Spinal cord (tissue), 10 donors: ENCODE measurements around the gene DYRK4. TPM values are rescaled to one million over a fixed set of nuclear protein-coding genes. Genes with fewer than 3 reads are reported as not detected.
"Not testable (repeated sequence)": the region's sequence is repeated elsewhere in the genome, so short reads cannot be mapped to it uniquely, and the experiment has no call there.

Source experiments
- DNase-seq, 6 donors: peaks; one replicate each; pipeline versions ENCODE4 v3.0.0 to v3.0.0-alpha.2; 2013 to 2015; ENCODE audit warnings: low spot score in 6 of 6, low read depth in 4 of 6
- H3K27ac ChIP-seq: one replicate; pipeline ENCODE4 v1.5.1; 2013; ENCODE audit warnings: low read depth, low read length, control low read depth
- H3K27me3 ChIP-seq: one replicate; pipeline ENCODE4 v1.6.1; 2013; ENCODE audit warnings: low read length; ENCODE audit not compliant: control insufficient read depth, insufficient read depth
- H3K36me3 ChIP-seq: one replicate; pipeline ENCODE4 v1.6.1; 2013; ENCODE audit warnings: low read length; ENCODE audit not compliant: control insufficient read depth, insufficient read depth
- H3K4me1 ChIP-seq: one replicate; pipeline ENCODE4 v1.6.1; 2013; ENCODE audit warnings: low read length; ENCODE audit not compliant: control insufficient read depth, insufficient read depth
- H3K4me3 ChIP-seq: one replicate; pipeline ENCODE4 v1.5.1; 2013; ENCODE audit warnings: low read depth, low read length, control low read depth
- H3K9me3 ChIP-seq: one replicate; pipeline ENCODE4 v1.6.1; 2013; ENCODE audit warnings: low read length; ENCODE audit not compliant: control insufficient read depth, insufficient read depth
- WGBS: methylation state at CpG from one replicate; pipeline ENCODE4 v1.1.5; 2013; ENCODE audit warnings: missing lambda C conversion rate; ENCODE audit not compliant: insufficient coverage; 5-methylcytosine and 5-hydroxymethylcytosine counted together
- long read RNA-seq, 4 donors: transcript quantifications; one replicate each; lab custom pipeline, GENCODE V29; 2026
- polyA plus RNA-seq, 2 donors: library from polyadenylated mRNA; unstranded; fragments of 120-200 nt; gene quantifications; one replicate each; pipeline ENCODE4 v1.2.1, GENCODE V29; 2013; ENCODE audit not compliant: insufficient read length in 2 of 2
- total RNA-seq, 2 donors: library from RNA; depleted of rRNA in 1 of 2; stranded (reverse); fragments of 120-200 nt in 1 of 2; fragments of >200 nt in 1 of 2; gene quantifications; one replicate each; pipeline versions ENCODE4 v1.2.3 to v1.2.4, GENCODE V29; 2013 to 2014
- donor health status: healthy.

The DYRK4 gene, protein sequence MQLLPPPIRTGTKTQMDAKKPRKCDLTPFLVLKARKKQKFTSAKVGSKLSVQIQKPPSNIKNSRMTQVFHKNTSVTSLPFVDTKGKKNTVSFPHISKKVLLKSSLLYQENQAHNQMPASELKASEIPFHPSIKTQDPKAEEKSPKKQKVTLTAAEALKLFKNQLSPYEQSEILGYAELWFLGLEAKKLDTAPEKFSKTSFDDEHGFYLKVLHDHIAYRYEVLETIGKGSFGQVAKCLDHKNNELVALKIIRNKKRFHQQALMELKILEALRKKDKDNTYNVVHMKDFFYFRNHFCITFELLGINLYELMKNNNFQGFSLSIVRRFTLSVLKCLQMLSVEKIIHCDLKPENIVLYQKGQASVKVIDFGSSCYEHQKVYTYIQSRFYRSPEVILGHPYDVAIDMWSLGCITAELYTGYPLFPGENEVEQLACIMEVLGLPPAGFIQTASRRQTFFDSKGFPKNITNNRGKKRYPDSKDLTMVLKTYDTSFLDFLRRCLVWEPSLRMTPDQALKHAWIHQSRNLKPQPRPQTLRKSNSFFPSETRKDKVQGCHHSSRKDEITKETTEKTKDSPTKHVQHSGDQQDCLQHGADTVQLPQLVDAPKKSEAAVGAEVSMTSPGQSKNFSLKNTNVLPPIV
- total RNA-seq = 10 to 100 TPM; 28.6 to 79.4 TPM
- 10 to 100 TPM; 48.1 to 49.5 TPM for polyA plus RNA-seq
- long read RNA-seq, donor 1, transcript DYRK4-217 (4 exons, 855 nt) = major isoform, 5 of 13 reads
- long read RNA-seq, donor 1, partial matches to known transcripts = 6 of 13 reads
- long read RNA-seq, donor 1, other reads (novel, unspliced or antisense) = 0 of 13 reads
- long read RNA-seq, donor 2, partial matches to known transcripts = 0 of 3 reads
- long read RNA-seq, donor 2, other reads (novel, unspliced or antisense) = 0 of 3 reads
- long read RNA-seq, donor 3, partial matches to known transcripts = 0 of 6 reads
- long read RNA-seq, donor 3, other reads (novel, unspliced or antisense) = 0 of 6 reads
- long read RNA-seq, donor 4, partial matches to known transcripts = 14 of 35 reads
- long read RNA-seq, donor 4, other reads (novel, unspliced or antisense) = 9 of 35 reads

DNA sequence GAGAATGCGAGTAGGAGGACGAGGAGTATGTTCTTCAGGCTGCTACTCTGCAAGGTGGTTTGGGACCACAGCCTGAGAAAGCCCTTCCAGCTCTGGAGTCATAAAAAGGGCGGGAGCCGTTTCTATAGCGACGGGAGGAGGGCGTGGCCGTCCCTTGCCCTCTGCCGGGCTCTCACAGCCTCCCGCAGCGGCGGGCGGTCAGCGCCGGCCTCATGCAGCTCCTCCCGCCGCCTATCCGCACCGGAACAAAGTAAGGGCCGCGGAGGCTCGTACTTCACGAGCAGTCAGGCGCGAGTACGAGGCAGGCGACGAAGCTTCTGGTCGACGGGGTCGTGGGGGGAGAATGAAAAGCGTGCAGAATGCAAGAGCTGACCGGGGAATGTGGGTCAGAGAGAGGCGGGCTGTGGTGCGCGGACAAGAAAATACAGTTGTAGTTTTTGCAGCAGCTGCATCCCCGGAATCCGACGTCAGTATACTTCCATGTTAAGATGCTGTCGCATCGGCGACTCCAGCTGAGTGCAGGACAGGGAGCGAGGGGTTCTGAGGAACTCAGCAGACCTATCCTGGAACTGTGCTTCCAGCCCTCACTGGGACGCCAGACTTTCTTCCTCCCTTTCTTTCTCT, at the start of gene DYRK4:
TSS of gene DYRK4 (plus strand) at position 175 of the 624 bp plus-strand sequence. CDS start at position 213, 38 bp downstream.
- Histone ChIP-seq H3K4me3 (peak within 1 kb of the TSS; percentile 44), H3K4me1 (peaks cover 11% of the 10 kb centered on the region), H3K27me3 (no peaks in the 10 kb centered on the region), H3K36me3 (no peaks in the 10 kb centered on the region), H3K27ac (peak within 1 kb of the TSS; percentile 16), H3K9me3 (no peaks in the 10 kb centered on the region)
- DNase-seq = peak; percentile 33 to 89 (median 51)
- 6% methylated on average over 44 of the region's 44 CpGs for WGBS

DNA sequence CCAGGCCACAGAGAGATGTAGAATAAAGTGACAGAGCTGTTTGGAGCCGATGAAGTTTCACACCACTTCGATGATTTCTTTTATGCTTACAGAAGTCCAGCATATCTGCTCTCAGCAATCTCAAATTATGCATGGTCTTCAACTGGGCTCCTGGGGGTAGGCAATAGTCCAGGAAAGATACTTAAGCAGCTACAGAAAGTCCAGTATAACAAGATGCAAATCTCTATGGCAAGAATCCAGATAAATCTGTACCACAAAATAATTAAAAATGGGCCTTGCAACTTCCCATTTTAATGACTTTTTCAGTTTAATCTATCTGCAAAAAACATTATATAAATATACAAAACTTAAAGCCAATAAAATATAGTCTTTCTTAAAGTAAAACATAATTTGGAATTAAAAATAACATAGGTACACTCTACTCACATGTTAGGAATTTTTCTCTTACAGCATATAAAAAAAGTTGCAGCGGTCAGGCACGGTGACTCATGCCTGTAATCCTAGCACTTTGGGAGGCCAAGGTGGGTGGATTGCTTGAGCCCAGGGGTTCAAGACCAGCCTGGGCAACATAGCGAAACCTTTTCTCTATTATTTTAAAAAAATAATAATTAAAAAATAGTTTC, 43.8 kb upstream of the DYRK4 start:
- DNase-seq = no peak
- Histone ChIP-seq H3K4me1 (no peaks in the 10 kb centered on the region), H3K36me3 (peaks cover 3% of the 10 kb centered on the region), H3K4me3 (no peak overlapping the region), H3K9me3 (no peaks in the 10 kb centered on the region), H3K27me3 (no peaks in the 10 kb centered on the region), H3K27ac (no peak overlapping the region)
- WGBS = no CpG with 5 or more reads among the region's 5 CpGs

GRCh38 chr12:4523443-4523842, 38.6 kb upstream of the DYRK4 start:
- not testable (repeated sequence) for H3K4me1 ChIP-seq, H3K9me3 ChIP-seq, H3K27ac ChIP-seq, H3K36me3 ChIP-seq, H3K27me3 ChIP-seq, DNase-seq, H3K4me3 ChIP-seq
- WGBS = no CpG with 5 or more reads among the region's 7 CpGs

DNA sequence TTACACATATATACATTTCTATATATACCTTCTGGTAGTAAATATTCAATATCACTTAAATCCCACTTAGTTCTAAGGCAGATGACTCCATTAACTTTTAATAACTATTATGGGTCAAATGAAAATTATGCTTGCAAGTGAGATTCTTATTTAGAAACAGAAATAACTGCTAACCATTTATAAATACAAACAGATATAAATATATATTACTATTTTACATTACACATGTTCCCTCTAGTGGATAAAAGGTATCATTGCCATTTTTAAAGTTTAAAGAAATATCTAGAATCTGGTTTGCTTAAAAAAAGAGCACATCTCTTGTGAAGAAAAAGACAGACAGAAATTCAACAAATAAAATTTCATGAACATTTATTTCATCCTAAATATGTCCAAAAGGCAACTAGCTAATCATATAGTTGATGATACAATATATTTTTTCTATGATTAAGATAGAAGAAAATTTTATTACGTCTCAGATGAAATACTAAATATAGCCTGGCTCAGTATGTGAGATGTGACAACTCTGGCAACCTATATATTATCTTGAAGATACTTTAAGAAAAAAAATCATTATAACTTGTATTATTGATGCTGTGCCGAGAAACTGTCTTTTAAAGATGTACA, 35.0 kb upstream of the DYRK4 start:
- H3K27ac ChIP-seq = no peak overlapping the region
- H3K4me3 ChIP-seq = no peak overlapping the region
- no peaks in the 10 kb centered on the region for H3K4me1 ChIP-seq
- no peaks in the 10 kb centered on the region for H3K9me3 ChIP-seq
- DNase-seq = peak in 3 of 6 donors; percentile 10 to 58 (median 28)
- H3K36me3 ChIP-seq = peaks cover 2% of the 10 kb centered on the region
- H3K27me3 ChIP-seq = no peaks in the 10 kb centered on the region
- no CpG with 5 or more reads among the region's 2 CpGs for WGBS

DNA sequence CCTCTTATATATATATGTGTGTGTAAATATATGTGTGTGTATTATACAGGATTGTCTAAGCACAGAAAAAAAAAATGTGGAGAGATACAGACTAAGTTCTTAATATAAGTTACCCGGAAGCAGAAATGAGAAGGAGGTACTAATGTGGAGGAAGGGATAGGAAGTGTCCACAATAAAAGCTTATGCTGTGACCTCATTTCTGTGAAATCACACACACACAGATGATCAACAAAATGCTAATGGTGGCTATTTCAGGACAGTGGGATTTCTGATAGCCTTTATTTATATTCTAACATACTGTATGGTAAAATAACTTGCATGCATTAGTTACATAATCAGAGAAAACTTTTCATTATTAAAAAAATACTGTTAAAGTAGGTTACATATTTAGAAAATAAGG, 31.8 kb upstream of the DYRK4 start:
- DNase-seq = no peak
- Histone ChIP-seq H3K27ac (no peak overlapping the region), H3K4me1 (no peaks in the 10 kb centered on the region), H3K27me3 (no peaks in the 10 kb centered on the region), H3K36me3 (peaks cover 14% of the 10 kb centered on the region), H3K9me3 (no peaks in the 10 kb centered on the region), H3K4me3 (no peak overlapping the region)
- no CpG with 5 or more reads among the region's 1 CpG for WGBS

- Histone ChIP-seq H3K36me3 (peaks cover 14% of the 10 kb centered on the region), H3K9me3 (no peaks in the 10 kb centered on the region), H3K4me3 (no peak overlapping the region), H3K27ac (no peak overlapping the region), H3K27me3 (no peaks in the 10 kb centered on the region), H3K4me1 (no peaks in the 10 kb centered on the region)
- no peak for DNase-seq
- 100% methylated on average over 1 of the region's 6 CpGs for WGBS
Measured at GRCh38 chr12:4530982-4531586, 30.9 kb upstream of the DYRK4 start.

GRCh38 chr12:4535092-4535491, 26.9 kb upstream of the DYRK4 start:
- no peak overlapping the region for H3K27ac ChIP-seq
- 80% methylated on average over 1 of the region's 4 CpGs for WGBS
- H3K4me3 ChIP-seq = no peak overlapping the region
- DNase-seq = no peak
- H3K9me3 ChIP-seq = no peaks in the 10 kb centered on the region
- H3K36me3 ChIP-seq = peaks cover 14% of the 10 kb centered on the region
- no peaks in the 10 kb centered on the region for H3K27me3 ChIP-seq
- no peaks in the 10 kb centered on the region for H3K4me1 ChIP-seq

DNA sequence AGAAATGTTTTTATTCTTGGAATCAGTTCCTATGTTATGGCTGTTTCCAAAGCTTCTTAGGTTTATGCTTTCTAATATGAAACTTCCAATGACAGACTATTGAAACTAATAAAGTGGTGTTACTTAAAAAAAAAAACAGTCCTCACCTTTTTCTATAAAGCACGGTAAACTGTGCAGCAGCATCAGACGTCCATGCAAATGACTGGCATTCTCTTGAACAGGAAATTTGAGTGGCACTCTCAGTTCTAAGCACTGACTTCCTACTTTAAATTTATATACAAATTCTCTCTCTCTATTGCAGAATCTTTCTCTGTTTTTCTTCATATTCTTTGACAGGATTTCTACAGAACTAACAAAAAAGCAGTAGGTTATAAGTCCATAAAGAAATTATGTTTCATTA, 26.1 kb upstream of the DYRK4 start:
- no peaks in the 10 kb centered on the region for H3K4me1 ChIP-seq
- DNase-seq = no peak
- H3K27me3 ChIP-seq = no peaks in the 10 kb centered on the region
- no peaks in the 10 kb centered on the region for H3K9me3 ChIP-seq
- H3K36me3 ChIP-seq = peaks cover 14% of the 10 kb centered on the region
- no peak overlapping the region for H3K27ac ChIP-seq
- no CpG with 5 or more reads among the region's 2 CpGs for WGBS
- no peak overlapping the region for H3K4me3 ChIP-seq
